Hematopoietic multipotent progenitor cell treated with erythropoietin and hydrocortisone succinate and interleukin-3 and kit ligand, for 15 days (in vitro differentiated cells): ENCODE measurements around the gene ADARB2.

Experiments
- DNase-seq: peaks from one replicate; pipeline ENCODE4 v3.0.0-alpha.2; 2015; ENCODE audit warnings: low spot score

Gene ADARB2

DNA sequence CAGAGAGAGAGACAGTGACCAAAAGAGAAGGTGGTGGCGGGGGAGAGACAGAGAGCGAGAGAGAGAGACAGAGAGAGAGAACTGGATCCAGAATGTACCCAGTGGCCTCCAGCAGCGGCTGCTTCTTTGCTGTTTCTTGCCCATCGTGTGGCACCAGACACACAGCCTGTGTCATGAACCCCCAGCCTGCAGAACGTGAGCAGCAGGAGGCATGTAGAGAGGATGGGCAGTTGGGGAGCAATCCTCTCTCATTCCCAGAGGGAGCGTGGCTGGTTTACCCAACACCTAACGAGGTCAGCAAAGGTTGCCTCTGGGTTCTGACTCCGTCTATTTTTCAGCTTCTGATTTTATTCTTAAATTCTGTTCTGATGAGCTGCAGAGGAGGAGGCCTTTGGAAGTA is 168.1 kb downstream of the ADARB2 start:
- DNase-seq, result no peak

- no peak for DNase-seq
These were observed 169.4 kb downstream of the ADARB2 start for GRCh38 chr10:1567742-1568495.

GRCh38 chr10:1567152-1567551 is 170.2 kb downstream of the ADARB2 start:
- DNase-seq, result no peak

DNA sequence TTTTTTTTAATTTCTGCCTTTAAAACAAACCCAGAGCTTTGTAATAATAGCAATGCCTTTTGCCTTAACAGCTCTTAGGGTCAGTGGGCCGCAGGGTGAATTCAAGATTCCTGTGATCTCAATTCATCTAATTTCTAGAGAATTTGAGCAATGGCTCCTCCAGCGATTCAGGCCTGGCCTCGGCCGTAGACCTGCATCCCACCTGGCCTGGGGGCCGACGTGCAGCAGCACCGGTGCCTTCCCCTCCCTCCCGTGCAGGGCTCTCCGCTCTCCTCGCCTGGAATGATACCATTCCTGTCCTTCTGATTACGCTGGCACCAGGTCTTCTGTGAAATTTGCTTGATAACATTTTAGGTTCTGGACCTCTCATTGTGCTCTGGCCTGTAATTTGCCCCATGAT is 172.5 kb downstream of the ADARB2 start:
- DNase-seq, result no peak

DNA sequence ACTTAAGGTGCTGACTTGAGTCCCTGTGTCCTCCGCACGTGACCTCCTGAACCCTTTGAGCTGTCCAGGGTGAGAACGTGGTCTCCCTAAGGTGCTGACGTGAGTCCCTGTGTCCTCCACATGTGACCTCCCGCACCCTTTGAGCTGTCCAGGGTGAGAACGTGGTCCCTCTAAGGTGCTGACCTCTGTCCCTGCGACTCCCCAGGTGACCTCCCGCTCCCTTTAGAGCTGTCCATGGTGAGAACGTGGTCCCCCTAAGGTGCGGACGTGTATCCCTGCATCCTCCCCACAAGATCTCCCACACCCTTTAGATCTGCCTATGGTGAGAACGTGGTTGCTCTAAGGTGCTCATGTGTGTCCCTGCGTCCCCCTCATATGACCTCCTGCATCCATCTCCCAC is 174.3 kb downstream of the ADARB2 start:
- DNase-seq, result no peak

DNA sequence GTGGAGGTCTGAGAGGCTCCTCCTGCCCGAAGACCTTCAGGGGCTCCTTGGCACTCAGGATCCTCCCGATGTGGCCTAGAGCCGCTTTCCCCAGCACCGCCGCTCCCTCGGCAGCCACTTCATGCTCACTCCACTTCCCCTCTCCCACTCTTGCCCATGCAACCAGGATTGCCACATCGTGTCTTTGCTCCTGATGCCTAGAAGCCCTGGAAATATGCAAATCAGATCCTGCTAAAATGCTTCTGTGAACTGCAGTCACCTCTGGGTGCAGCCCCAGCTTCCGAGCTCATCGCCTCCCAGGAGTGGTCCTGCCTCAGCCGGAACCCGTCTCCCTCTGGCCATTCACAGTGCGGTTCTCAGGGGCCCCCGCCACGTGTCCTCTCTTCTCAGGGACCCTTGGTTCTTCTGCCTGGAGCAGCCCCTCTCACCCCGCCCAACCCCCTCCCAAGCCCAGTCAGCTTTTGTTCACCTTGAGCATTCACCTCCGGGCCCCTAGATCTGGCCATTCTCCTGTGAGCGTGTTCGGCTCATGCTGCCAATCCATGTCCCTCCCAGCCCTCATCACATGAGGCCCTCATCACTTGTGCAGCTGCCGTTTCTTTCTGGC is 175.5 kb downstream of the ADARB2 start:
- DNase-seq, result no peak

- no peak for DNase-seq
These were observed 176.7 kb downstream of the ADARB2 start for GRCh38 chr10:1560535-1561192.

DNA sequence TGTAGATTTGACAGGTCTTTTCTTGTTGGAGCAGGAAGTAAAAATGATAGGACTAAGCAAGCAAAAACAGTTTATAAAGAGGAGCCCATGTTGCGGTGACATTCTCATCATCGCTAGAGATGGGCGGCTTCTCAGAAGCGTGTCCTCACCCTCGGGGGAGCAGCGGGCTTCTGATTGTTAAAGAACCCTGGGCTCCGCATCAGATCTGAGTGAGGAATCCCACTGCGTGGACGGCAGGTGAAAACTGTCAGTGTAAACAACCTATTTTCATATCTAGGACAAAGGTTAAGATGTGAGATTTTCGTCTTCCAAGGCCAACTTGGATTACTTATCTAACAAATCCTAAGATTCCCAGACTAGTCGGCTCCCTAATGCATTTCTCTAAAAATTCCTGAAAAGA is 177.6 kb downstream of the ADARB2 start:
- DNase-seq, result no peak

DNA sequence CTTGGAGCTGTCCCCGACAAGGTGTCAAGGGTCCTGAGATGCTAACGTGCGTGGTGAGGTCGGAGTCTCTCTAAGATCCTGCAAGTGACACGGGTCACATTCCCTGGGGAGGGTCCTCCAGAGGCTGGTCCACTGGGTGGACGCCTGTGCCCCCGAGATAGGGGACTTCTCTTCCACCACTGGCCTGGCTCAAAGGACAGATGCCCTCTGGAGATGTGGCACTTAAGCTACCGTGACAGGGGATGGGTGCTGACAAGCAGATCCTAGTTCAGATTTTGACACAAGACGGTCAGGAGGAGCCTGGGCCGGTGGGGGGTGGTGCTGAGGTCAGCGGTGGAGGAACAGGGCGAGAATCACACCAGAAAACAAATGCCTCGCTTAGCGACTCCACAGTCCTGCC is 178.0 kb downstream of the ADARB2 start:
- DNase-seq, result no peak

- no peak for DNase-seq
These were observed 178.4 kb downstream of the ADARB2 start for GRCh38 chr10:1558906-1559305.

- DNase-seq, result no peak
These were observed 180.2 kb downstream of the ADARB2 start for GRCh38 chr10:1557081-1557480.

GRCh38 chr10:1556496-1556895 is 180.8 kb downstream of the ADARB2 start:
- no peak for DNase-seq

DNA sequence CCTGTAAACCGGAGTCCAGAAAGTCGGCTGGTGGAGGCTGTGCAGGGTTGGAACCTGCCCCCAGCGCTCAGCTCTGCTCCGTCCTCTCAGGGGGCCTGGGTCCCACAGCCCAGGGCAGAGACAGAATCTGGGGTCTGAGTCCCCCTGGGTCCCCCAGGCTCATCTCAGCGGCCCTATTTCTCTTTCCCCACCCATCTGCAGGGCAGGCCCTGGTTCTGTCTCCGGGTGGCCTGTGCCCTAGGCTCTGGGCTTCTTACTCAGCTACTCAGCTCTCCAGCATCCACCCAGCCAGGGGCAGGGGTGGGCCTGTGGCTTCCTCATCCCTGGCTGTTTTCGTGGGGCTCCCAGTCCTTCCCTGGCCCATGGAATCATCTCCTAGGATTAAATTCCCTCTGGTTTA is 183.4 kb downstream of the ADARB2 start:
- DNase-seq, result no peak

- no peak for DNase-seq
These were observed 184.2 kb downstream of the ADARB2 start for GRCh38 chr10:1552881-1553670.

- no peak for DNase-seq
These were observed 184.9 kb downstream of the ADARB2 start for GRCh38 chr10:1552406-1552805.

- no peak for DNase-seq
These were observed 185.5 kb downstream of the ADARB2 start for GRCh38 chr10:1551636-1552338.

DNA sequence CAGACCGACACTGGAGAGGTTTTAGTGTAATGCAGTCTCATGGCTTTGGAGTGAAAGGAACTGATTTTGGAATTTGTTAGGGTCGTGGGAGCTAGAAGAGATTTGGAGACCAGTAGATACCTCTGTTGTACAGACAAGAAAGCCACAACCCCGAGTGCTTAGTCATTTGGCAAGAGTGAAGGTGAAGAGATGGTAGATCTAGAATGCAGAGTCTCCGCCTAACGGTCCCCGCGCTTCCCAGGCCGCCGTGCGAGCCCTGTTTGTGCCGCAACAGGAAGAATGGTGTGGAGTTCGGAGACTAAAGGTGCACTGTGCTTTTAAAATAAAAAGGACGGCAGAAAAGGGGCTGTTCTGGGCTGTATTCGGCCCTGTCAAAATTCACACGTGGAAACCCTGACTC is 186.7 kb downstream of the ADARB2 start:
- no peak for DNase-seq

DNA sequence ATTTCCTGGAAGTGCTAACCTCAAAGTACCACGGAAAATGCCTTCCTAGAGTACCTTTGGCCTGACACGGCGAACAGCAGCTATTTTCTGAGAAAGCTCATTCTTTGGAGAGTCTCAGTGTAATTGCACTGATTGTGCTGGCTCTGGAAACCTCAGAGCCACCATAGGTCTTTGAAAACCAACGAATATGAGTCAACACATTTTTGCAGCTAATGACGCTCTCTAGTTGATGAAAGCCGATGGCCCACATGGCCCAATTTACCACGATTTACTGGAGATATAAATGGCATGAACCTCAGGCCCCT is 187.1 kb downstream of the ADARB2 start:
- DNase-seq, result no peak

DNA sequence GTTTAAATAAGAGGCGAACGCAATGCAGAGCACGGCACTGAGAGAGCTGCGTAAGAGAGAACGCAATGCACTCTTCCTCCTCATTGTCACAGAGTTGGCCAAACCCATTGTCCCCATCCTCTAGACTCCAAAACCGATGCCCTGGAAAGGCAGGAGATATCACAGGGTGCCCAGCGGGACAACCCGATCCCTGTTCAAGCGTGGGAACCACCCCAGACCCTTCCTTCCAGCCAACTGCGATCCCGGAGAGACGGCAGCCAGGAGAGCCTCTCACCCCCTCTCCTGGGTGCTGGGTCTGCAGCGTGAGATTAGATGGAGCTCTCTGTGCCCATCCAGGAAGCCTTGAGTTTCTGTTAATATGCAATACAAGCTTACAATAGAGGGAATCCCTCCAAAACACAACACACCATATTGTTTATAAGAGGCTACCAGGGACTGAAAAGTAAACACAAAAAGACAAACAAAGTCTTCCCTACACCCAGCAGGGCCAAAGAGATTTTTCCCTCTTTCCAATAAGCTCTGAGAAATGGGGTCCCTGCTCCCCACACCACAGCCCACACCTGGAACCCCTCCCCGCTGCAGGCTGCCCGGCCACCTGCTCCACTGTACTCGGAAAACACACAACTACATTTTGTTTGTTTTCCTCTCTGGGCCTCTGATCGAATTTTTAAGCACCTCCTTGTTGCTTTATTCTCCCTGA is 187.6 kb downstream of the ADARB2 start:
- no peak for DNase-seq

GRCh38 chr10:1548596-1548995 is 188.7 kb downstream of the ADARB2 start:
- no peak for DNase-seq

GRCh38 chr10:1548146-1548545 is 189.2 kb downstream of the ADARB2 start:
- no peak for DNase-seq
